NCI-H1048 (cell line): ENCODE measurements around the gene NEUROD2.
A peak's percentile ranks its signal among the peaks of the same experiment; 100 is the strongest.
"Not testable (repeated sequence)": the region's sequence is repeated elsewhere in the genome, so short reads cannot be mapped to it uniquely, and the experiment has no call there.

Experiments used
- DNase-seq: peaks from one replicate; lab custom pipeline; 2025; lab: John Stamatoyannopoulos, UW

NEUROD2 gene

GRCh38 chr17:39602533-39603303, 5.0 kb downstream of the NEUROD2 start:
- no peak for DNase-seq

- no peak for DNase-seq
Observed at GRCh38 chr17:39601758-39602532, 5.8 kb downstream of the NEUROD2 start.

GRCh38 chr17:39600997-39601597, 6.6 kb downstream of the NEUROD2 start:
- no peak for DNase-seq

GRCh38 chr17:39600288-39600996, 7.3 kb downstream of the NEUROD2 start:
- no peak for DNase-seq

- no peak for DNase-seq
Observed at GRCh38 chr17:39599665-39600231, 8.0 kb downstream of the NEUROD2 start.

GRCh38 chr17:39599004-39599664, 8.6 kb downstream of the NEUROD2 start:
- DNase-seq = no peak

DNA sequence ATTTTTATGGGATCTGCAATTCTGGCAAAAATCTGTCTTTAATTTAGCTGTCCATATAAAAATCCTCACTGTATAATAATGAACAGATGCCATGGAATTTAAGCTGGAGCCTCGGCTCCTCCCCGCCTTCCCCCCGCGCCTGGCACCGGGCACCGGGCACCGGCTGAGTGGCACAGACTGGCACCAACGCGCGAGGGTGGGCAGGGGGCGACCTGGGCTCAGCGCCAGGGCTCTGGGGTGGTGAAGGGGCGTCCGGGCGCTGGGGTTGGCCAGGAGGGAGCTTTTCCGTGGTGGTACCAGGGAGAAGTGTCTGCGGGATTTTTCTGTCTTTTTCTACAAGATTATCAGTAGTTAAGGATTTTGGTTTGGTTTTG, 9.1 kb downstream of the NEUROD2 start:
- no peak for DNase-seq

DNA sequence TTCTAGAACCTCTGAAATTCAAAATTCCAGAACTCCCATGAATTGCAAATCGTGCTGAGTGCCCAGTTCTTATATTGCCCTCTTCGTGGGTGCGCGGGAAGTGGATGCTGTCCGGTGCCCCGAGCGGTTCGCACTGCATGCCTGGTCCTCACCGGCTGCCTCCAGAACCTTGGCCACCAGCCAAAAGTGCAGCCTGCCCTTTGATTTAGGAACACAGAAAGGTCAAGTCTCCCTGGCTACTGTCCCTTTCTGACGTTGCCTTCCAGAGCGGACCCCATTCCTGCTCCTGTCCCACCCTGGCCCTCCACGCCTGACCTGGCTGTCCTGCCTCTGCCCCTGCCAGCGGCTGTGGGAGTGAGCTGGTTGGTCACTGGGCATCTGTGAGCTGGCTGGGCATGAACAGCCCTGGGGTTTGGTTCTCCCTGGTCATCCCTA, 9.7 kb downstream of the NEUROD2 start:
- DNase-seq = no peak

DNA sequence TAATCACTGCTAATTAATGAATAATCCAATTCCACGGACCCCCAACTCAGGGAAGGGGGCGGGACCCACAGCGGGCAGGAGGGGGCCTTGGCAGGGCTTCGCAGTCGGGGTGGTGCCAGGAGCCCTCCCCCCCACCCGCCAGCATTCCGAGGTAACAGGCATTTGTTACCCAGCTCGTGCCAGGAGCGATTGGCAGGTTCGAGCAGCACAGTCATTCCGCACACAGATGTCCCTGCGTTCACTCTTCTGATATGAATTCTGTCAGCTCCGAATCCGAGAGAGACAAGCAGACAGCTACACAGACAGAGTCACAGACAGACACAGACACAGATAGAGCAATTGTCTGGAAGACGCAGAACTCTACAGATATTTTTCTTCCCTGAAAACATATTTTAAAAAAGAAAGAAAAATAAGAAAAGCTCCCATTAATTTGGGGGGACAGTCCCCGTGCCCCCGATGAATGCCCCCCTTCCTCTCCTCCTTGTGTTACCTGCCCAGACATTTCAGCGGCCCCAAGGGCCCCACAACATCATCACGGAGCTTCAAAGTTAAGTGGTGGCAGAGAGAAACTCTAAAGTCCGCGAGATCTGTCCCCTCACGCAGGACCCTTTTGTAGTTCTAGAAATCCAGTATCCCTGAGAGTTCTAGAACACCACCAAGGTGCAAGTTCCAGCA, 10.2 kb downstream of the NEUROD2 start:
- no peak for DNase-seq

GRCh38 chr17:39596543-39597267, 11.0 kb downstream of the NEUROD2 start:
- DNase-seq = no peak

GRCh38 chr17:39595928-39596510, 11.7 kb downstream of the NEUROD2 start:
- DNase-seq = no peak

DNA sequence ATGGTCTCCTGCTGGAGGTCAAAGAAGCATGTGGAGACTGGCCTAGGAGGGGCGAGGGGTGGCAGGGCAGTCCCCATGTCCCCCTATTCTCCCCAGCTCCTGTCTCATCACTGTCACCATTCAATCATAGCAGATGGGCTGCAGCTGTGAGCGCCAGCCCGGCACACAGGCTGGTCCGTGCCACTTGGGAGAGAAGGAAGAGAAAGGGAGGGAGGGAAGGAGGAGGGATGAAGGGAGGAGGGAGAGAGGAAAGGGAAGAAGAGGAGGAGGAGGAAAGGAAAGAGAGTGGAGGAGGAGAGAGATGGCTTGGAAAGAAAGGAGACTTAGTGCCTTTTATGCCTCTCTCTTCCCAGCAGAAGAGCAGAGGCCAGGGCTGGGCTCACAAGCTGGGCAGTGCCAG, 12.4 kb downstream of the NEUROD2 start:
- DNase-seq = no peak

DNA sequence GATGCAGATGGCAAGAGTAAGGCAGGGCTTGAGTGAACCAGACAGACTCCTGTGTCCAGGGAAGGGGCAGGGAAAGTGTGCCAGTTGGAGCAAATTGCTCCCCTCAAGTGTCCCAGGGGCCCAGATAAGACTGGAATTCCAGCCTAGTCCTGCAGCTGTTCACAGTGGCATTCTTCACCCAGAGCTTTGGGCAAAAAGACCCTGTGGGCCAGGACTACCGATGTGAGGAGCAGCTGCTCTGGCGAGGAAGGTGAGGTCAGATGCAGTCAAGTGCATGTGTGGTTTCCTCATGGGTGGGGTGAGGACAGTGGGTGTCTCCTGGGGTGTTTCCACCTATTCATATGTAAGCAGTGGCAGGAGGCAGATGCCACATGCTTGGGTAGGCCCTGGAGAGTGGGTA, 14.3 kb downstream of the NEUROD2 start:
- no peak for DNase-seq

DNA sequence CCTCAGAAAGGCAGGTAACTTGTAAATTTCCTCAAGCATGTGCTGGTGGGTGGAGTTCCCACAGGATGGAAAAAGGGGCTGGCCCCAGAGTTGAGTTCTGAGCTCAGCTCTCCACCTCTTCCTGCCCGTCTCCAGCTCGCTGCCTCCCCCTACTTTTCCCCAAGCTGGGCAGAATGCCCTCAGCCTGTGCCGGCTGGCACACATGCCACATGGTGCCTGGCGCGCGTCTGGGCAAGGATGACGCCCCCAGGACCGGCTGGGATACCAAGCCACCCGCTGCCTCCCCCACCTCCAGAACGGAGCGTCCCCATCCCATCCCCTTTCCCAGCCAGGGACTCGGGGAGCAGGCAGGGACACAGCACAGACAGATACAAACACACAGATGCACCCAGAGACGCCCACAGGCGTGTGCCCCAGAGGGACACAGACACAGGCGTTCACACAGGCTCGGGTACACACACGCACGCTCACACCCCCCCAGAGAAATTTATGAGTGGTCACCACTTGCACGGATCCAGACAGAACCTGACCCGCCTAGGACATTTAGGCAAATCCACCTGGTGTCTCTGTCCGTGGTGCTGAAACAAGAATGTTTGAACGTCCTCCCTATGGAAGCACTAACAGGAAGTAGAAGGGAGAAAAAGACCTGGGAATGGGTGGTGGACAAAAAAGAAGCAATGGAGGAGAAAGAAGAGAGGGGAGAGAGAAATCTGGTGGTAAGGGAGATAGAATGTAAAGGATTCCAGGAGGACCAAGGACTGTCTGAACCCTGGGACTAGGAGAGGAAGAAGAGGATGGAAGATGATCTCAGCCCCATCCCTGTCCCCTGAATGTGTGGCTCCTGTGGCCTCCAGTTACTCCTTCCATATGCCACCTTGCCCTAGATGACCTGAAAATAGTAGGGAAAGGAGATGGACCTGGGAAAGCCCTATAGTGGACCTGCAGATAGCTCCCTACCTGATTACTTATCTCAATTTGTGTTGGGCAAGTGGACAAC, 15.5 kb downstream of the NEUROD2 start:
- peak; percentile 45 for DNase-seq

DNA sequence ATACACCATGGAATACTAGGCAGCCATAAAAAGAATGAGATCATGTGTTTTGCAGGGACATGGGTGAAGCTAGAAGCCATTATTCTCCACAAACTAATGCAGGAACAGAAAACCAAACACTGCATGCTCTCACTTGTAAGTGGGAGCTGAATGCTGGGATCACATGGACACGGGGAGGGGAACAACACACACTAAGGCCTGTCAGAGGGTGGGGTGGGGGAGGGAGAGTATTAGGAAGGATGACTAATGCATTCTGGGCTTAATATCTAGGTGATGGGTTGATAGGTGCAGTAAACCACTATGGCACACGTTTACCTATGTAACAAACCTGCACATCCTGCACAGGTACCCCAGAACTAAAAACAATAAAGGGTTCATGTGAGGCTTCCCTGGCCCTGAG, 17.5 kb downstream of the NEUROD2 start:
- not testable (repeated sequence) for DNase-seq

- DNase-seq = no peak
Observed at GRCh38 chr17:39582658-39583057, 25.1 kb downstream of the NEUROD2 start.

GRCh38 chr17:39581759-39582085, 26.0 kb downstream of the NEUROD2 start:
- no peak for DNase-seq

DNA sequence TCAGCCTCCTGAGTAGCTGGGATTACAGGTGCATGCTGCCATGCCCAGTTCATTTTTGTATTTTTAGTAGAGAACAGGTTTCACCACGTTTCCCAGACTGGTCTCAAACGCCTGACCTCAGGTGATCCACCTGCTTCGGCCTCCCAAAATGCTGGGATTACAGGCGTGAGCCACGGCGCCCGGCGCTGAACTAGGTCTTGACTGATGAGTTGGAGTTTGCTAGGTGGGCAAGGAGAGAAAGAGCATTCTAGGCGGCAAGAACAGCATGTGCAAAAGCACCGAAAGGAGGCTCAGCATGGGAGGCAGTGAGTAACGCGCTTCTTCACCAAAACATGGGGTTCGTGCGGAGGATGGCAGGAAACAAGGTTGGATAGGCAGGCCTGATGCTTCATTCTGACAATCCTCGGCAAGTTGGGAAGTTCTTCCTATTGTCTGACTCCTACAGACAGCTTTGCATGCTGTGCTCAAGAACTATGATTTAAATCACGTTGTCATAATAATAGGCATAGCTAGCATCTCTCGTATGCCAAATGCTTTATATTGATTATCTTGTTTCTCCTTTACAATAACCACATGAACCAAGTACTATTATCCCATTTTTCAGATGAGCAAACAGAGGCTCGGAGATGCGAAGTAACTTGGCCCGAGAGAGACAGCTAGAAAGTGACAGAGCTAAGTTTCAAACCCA, 26.5 kb downstream of the NEUROD2 start:
- no peak for DNase-seq
